Measurements from ENCODE around the gene ARL15. TPM values are rescaled to one million over a fixed set of nuclear protein-coding genes. Genes with fewer than 3 reads are reported as not detected.
A peak's percentile ranks its signal among the peaks of the same experiment; 100 is the strongest.

Gene ARL15
- total and polyA plus RNA-seq, 5 donors from 2014 or later: 16.5 to 27.7 (median 19.1) TPM

DNA sequence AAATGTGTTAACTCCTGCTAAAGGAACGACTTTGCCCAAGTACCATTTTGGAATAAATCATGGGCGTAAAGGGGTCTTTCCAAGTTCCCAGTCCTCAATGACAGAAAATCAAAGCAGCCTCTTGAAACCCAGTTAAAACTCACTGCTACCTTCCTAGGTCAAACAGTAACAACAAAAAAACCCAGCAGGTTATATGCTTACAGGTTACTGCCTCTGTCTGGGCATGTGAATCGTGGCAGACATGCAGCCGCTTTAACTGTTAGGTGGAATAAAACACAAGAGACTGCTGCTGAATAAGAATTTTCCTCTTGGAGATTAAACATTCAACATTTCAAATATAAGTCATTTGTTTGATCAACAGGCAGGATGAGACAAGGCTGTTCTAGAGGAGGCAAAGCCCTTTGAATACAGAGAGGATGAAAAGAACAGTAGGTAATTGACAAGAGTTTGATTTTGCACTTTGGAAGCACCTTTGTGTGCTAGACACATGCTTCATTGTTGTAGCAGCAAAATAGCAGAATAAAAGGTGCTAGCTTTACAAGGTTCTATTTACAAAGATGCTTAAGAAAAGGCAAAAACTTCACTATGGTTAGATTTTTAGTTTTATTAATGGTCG is 430.6 kb downstream of the ARL15 start:
- peaks cover under 1% of the 10 kb centered on the region for H3K36me3 Mint-ChIP-seq
- Histone ChIP-seq H3K27ac (ENCODE audit: insufficient read depth, low read length, poor library complexity, severe bottlenecking) (no peak overlapping the region), H3K9me3 (ENCODE audit: control insufficient read depth in 2 of 2, low read length in 2 of 2) (no peaks in the 10 kb centered on the region), H3K36me3 (ENCODE audit: control insufficient read depth, insufficient read depth, low read length) (no peaks in the 10 kb centered on the region), H3K4me1 (ENCODE audit: control insufficient read depth, insufficient read depth, low read length, poor library complexity, severe bottlenecking) (no peaks in the 10 kb centered on the region), H3K27me3 (ENCODE audit: control insufficient read depth, insufficient read depth, low read length) (no peaks in the 10 kb centered on the region), H3K4me3 (ENCODE audit: low read depth, low read length) (no peak overlapping the region)
- H3K27me3 Mint-ChIP-seq: no peaks in the 10 kb centered on the region
- peaks cover 0 to 4% (median 0%) of the 10 kb centered on the region in 4 donors for H3K4me1 Mint-ChIP-seq
- no peak overlapping the region for H3K4me3 Mint-ChIP-seq
- ATAC-seq (ENCODE audit: low read depth in 2 of 2): no peak
- no peak overlapping the region for H3K27ac Mint-ChIP-seq
- H3K9me3 Mint-ChIP-seq: peaks cover 0 to 2% (median 0%) of the 10 kb centered on the region in 7 donors
- DNase-seq: no peak

- peaks cover 0 to 4% (median 0%) of the 10 kb centered on the region in 4 donors for H3K4me1 Mint-ChIP-seq
- H3K27me3 Mint-ChIP-seq: no peaks in the 10 kb centered on the region
- Histone ChIP-seq H3K27ac (ENCODE audit: insufficient read depth, low read length, poor library complexity, severe bottlenecking) (no peak overlapping the region), H3K4me3 (ENCODE audit: low read depth, low read length) (no peak overlapping the region), H3K27me3 (ENCODE audit: control insufficient read depth, insufficient read depth, low read length) (no peaks in the 10 kb centered on the region), H3K9me3 (ENCODE audit: control insufficient read depth in 2 of 2, low read length in 2 of 2) (no peaks in the 10 kb centered on the region), H3K36me3 (ENCODE audit: control insufficient read depth, insufficient read depth, low read length) (no peaks in the 10 kb centered on the region), H3K4me1 (ENCODE audit: control insufficient read depth, insufficient read depth, low read length, poor library complexity, severe bottlenecking) (no peaks in the 10 kb centered on the region)
- peak overlapping the region in 1 of 3 donors; percentile 2 for H3K27ac Mint-ChIP-seq
- DNase-seq (no peak), ATAC-seq (ENCODE audit: low read depth in 2 of 2) (no peak)
- H3K9me3 Mint-ChIP-seq: peaks cover 0 to 5% (median 2%) of the 10 kb centered on the region in 7 donors
- no peaks in the 10 kb centered on the region for H3K36me3 Mint-ChIP-seq
- no peak overlapping the region for H3K4me3 Mint-ChIP-seq
Measured at GRCh38 chr5:53878015-53878414, 432.4 kb downstream of the ARL15 start.

GRCh38 chr5:53877243-53877642 is 433.1 kb downstream of the ARL15 start:
- Mint-ChIP-seq H3K4me3 (no peak overlapping the region), H3K27me3 (no peaks in the 10 kb centered on the region), H3K27ac (no peak overlapping the region), H3K9me3 (peaks cover 0 to 5% (median 2%) of the 10 kb centered on the region in 7 donors), H3K36me3 (no peaks in the 10 kb centered on the region), H3K4me1 (peaks cover 0 to 2% (median 0%) of the 10 kb centered on the region in 4 donors)
- Histone ChIP-seq H3K36me3 (ENCODE audit: control insufficient read depth, insufficient read depth, low read length) (no peaks in the 10 kb centered on the region), H3K27ac (ENCODE audit: insufficient read depth, low read length, poor library complexity, severe bottlenecking) (no peak overlapping the region), H3K27me3 (ENCODE audit: control insufficient read depth, insufficient read depth, low read length) (no peaks in the 10 kb centered on the region), H3K4me3 (ENCODE audit: low read depth, low read length) (no peak overlapping the region), H3K9me3 (ENCODE audit: control insufficient read depth in 2 of 2, low read length in 2 of 2) (no peaks in the 10 kb centered on the region), H3K4me1 (ENCODE audit: control insufficient read depth, insufficient read depth, low read length, poor library complexity, severe bottlenecking) (no peaks in the 10 kb centered on the region)
- DNase-seq (no peak), ATAC-seq (ENCODE audit: low read depth in 2 of 2) (no peak)

GRCh38 chr5:53874409-53874808 is 436.0 kb downstream of the ARL15 start:
- H3K4me1 Mint-ChIP-seq: no peaks in the 10 kb centered on the region
- H3K9me3 Mint-ChIP-seq: peaks cover 0 to 5% (median 2%) of the 10 kb centered on the region in 7 donors
- Histone ChIP-seq H3K27ac (ENCODE audit: insufficient read depth, low read length, poor library complexity, severe bottlenecking) (no peak overlapping the region), H3K9me3 (ENCODE audit: control insufficient read depth in 2 of 2, low read length in 2 of 2) (no peaks in the 10 kb centered on the region), H3K4me1 (ENCODE audit: control insufficient read depth, insufficient read depth, low read length, poor library complexity, severe bottlenecking) (no peaks in the 10 kb centered on the region), H3K4me3 (ENCODE audit: low read depth, low read length) (no peak overlapping the region), H3K27me3 (ENCODE audit: control insufficient read depth, insufficient read depth, low read length) (no peaks in the 10 kb centered on the region), H3K36me3 (ENCODE audit: control insufficient read depth, insufficient read depth, low read length) (no peaks in the 10 kb centered on the region)
- no peak overlapping the region for H3K27ac Mint-ChIP-seq
- DNase-seq: no peak
- no peak for ATAC-seq (ENCODE audit: low read depth in 2 of 2)
- no peak overlapping the region for H3K4me3 Mint-ChIP-seq
- no peaks in the 10 kb centered on the region for H3K27me3 Mint-ChIP-seq
- H3K36me3 Mint-ChIP-seq: no peaks in the 10 kb centered on the region

DNA sequence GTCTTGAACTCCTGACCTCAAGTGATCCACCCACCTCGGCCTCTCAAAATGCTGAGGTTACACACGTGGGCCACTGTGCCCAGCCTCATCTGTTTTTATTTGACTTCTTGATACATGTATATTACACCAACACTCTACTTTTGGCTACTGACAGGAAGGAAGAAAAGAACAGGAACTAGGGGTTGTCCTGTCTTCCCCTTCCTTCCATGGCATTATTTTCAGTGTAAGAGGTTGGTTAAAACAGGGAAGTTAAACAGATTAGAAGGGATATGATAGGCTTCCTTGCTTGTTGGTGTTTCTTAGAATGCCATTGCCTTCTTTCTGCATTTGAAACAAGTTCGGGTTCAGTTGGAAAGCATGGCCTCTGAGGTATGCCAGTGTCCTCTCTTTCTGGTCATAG is 437.1 kb downstream of the ARL15 start:
- H3K27me3 ChIP-seq (ENCODE audit: control insufficient read depth, insufficient read depth, low read length): no peaks in the 10 kb centered on the region
- DNase-seq (no peak), ATAC-seq (ENCODE audit: low read depth in 2 of 2) (no peak)
- Mint-ChIP-seq H3K9me3 (peaks cover 0 to 5% (median 2%) of the 10 kb centered on the region in 7 donors), H3K27ac (no peak overlapping the region), H3K27me3 (peaks cover 5% of the 10 kb centered on the region), H3K4me3 (no peak overlapping the region), H3K4me1 (no peaks in the 10 kb centered on the region), H3K36me3 (no peaks in the 10 kb centered on the region)
- no peaks in the 10 kb centered on the region for H3K9me3 ChIP-seq (ENCODE audit: control insufficient read depth in 2 of 2, low read length in 2 of 2)
- no peaks in the 10 kb centered on the region for H3K36me3 ChIP-seq (ENCODE audit: control insufficient read depth, insufficient read depth, low read length)
- H3K4me3 ChIP-seq (ENCODE audit: low read depth, low read length): no peak overlapping the region
- H3K4me1 ChIP-seq (ENCODE audit: control insufficient read depth, insufficient read depth, low read length, poor library complexity, severe bottlenecking): no peaks in the 10 kb centered on the region
- H3K27ac ChIP-seq (ENCODE audit: insufficient read depth, low read length, poor library complexity, severe bottlenecking): no peak overlapping the region

DNA sequence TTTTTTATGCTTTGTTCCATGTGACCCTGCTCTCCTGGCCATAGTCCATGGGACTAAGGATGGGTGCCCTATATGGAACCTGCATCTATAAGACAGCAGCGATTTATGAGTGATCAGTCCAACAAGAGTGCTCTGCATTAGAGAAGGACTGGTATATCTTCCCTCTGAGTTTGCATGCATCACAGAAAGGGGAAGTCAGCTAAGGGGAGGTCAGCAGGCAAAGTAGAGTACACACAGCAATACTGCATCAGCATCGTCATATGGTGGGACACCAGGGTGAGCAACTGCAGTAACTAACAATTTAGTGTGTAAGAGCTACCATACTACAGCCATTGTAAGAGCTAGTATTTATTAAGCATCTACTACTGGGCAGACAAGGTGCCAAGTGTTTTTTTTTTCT is 438.6 kb downstream of the ARL15 start:
- H3K36me3 Mint-ChIP-seq: no peaks in the 10 kb centered on the region
- peaks cover 9% of the 10 kb centered on the region for H3K27me3 Mint-ChIP-seq
- ATAC-seq (ENCODE audit: low read depth in 2 of 2) (no peak), DNase-seq (no peak)
- Histone ChIP-seq H3K9me3 (ENCODE audit: control insufficient read depth in 2 of 2, low read length in 2 of 2) (no peaks in the 10 kb centered on the region), H3K4me1 (ENCODE audit: control insufficient read depth, insufficient read depth, low read length, poor library complexity, severe bottlenecking) (no peaks in the 10 kb centered on the region), H3K27me3 (ENCODE audit: control insufficient read depth, insufficient read depth, low read length) (no peaks in the 10 kb centered on the region), H3K27ac (ENCODE audit: insufficient read depth, low read length, poor library complexity, severe bottlenecking) (no peak overlapping the region), H3K36me3 (ENCODE audit: control insufficient read depth, insufficient read depth, low read length) (no peaks in the 10 kb centered on the region), H3K4me3 (ENCODE audit: low read depth, low read length) (no peak overlapping the region)
- no peak overlapping the region for H3K27ac Mint-ChIP-seq
- no peaks in the 10 kb centered on the region for H3K4me1 Mint-ChIP-seq
- H3K9me3 Mint-ChIP-seq: peaks cover 0 to 5% (median 2%) of the 10 kb centered on the region in 7 donors
- no peak overlapping the region for H3K4me3 Mint-ChIP-seq

GRCh38 chr5:53871050-53871449 is 439.3 kb downstream of the ARL15 start:
- H3K4me1 ChIP-seq (ENCODE audit: control insufficient read depth, insufficient read depth, low read length, poor library complexity, severe bottlenecking): no peaks in the 10 kb centered on the region
- DNase-seq (no peak), ATAC-seq (ENCODE audit: low read depth in 2 of 2) (no peak)
- H3K27me3 ChIP-seq (ENCODE audit: control insufficient read depth, insufficient read depth, low read length): no peaks in the 10 kb centered on the region
- H3K9me3 Mint-ChIP-seq: peaks cover 0 to 6% (median 2%) of the 10 kb centered on the region in 7 donors
- H3K36me3 ChIP-seq (ENCODE audit: control insufficient read depth, insufficient read depth, low read length): no peaks in the 10 kb centered on the region
- H3K9me3 ChIP-seq (ENCODE audit: control insufficient read depth in 2 of 2, low read length in 2 of 2): no peaks in the 10 kb centered on the region
- no peaks in the 10 kb centered on the region for H3K4me1 Mint-ChIP-seq
- no peaks in the 10 kb centered on the region for H3K36me3 Mint-ChIP-seq
- peaks cover 9% of the 10 kb centered on the region for H3K27me3 Mint-ChIP-seq
- H3K4me3 Mint-ChIP-seq: no peak overlapping the region
- H3K27ac ChIP-seq (ENCODE audit: insufficient read depth, low read length, poor library complexity, severe bottlenecking): no peak overlapping the region
- no peak overlapping the region for H3K27ac Mint-ChIP-seq
- no peak overlapping the region for H3K4me3 ChIP-seq (ENCODE audit: low read depth, low read length)
